DOHH2 (cell line): ENCODE data around the gene C12orf42.

Experiments used
- H3F3A ChIP-seq: fragments of 200-600 bp; sonication (generic), shearing (Covaris generic); 2 replicates; pipeline ENCODE4 v1.6.0; 2016; ENCODE audit warnings: antibody characterized with exemption, mild to moderate bottlenecking; ENCODE audit not compliant: control insufficient read depth, insufficient read depth
- H3K27ac ChIP-seq: fragments of 200-600 bp; sonication (generic); 2 replicates; pipeline ENCODE4 v1.5.1; 2014; ENCODE audit warnings: low read depth, mild to moderate bottlenecking, low read length, moderate library complexity
- H3K27me3 ChIP-seq: fragments of 200-600 bp; sonication (generic); 2 replicates; pipeline ENCODE4 v1.6.1; 2014; ENCODE audit warnings: mild to moderate bottlenecking, low read length, mixed read lengths; ENCODE audit not compliant: control insufficient read depth
- H3K36me3 ChIP-seq: fragments of 200-600 bp; sonication (generic); 2 replicates; pipeline ENCODE4 v1.6.1; 2014; ENCODE audit warnings: mild to moderate bottlenecking, low read length, moderate library complexity, mixed read lengths; ENCODE audit not compliant: control insufficient read depth
- H3K4me1 ChIP-seq: fragments of 200-600 bp; sonication (generic); 2 replicates; pipeline ENCODE4 v1.6.1; 2014; ENCODE audit warnings: mild to moderate bottlenecking, low read length, mixed read lengths; ENCODE audit not compliant: control insufficient read depth
- H3K4me2 ChIP-seq: fragments of 200-600 bp; sonication (generic); 2 replicates; pipeline ENCODE4 v1.6.0; 2014; ENCODE audit warnings: mild to moderate bottlenecking, low read length, moderate library complexity
- H3K4me3 ChIP-seq: fragments of 200-600 bp; sonication (generic); 2 replicates; pipeline ENCODE4 v1.5.1; 2014; ENCODE audit warnings: mild to moderate bottlenecking, low read length, mixed read lengths
- H3K79me2 ChIP-seq: fragments of 200-600 bp; sonication (generic); 2 replicates; pipeline ENCODE4 v1.6.1; 2014; ENCODE audit warnings: mild to moderate bottlenecking, low read length, mixed read lengths; ENCODE audit not compliant: control insufficient read depth
- H3K9me2 ChIP-seq: fragments of 200-600 bp; sonication (generic); replicated peaks from 2 replicates; pipeline ENCODE4 v1.6.1; 2014; ENCODE audit warnings: mild to moderate bottlenecking, low read length, mixed read lengths; ENCODE audit not compliant: control insufficient read depth
- H3K9me3 ChIP-seq: fragments of 200-600 bp; sonication (generic); 2 replicates; pipeline ENCODE4 v1.6.1; 2014; ENCODE audit warnings: antibody characterized with exemption, low read length, mixed read lengths; ENCODE audit not compliant: control insufficient read depth, insufficient read depth
- H4K20me1 ChIP-seq: fragments of 200-600 bp; sonication (generic); 2 replicates; pipeline ENCODE4 v1.6.0; 2014; ENCODE audit warnings: low read depth, mild to moderate bottlenecking, antibody characterized with exemption, low read length, moderate library complexity; ENCODE audit not compliant: control insufficient read depth, insufficient read depth
- CTCF ChIP-seq: fragments of 200-600 bp; sonication (generic); IDR thresholded peaks from one replicate; pipeline ENCODE4 v1.5.1; 2014; ENCODE audit warnings: antibody characterized with exemption, mild to moderate bottlenecking, low read depth, low read length; ENCODE audit not compliant: poor library complexity, severe bottlenecking
- EZH2phosphoT487 ChIP-seq: fragments of 200-600 bp; sonication (generic); IDR thresholded peaks from 2 replicates; pipeline ENCODE4 v1.6.1; 2017; ENCODE audit warnings: borderline replicate concordance, mild to moderate bottlenecking, antibody characterized with exemption, low read length, moderate library complexity, mixed read lengths

C12orf42 gene

GRCh38 chr12:103519632-103520031 is 23.9 kb upstream of the C12orf42 start:
- H3K4me2 ChIP-seq = no peak overlapping the region
- no peaks in the 10 kb centered on the region for H3K36me3 ChIP-seq
- no peaks in the 10 kb centered on the region for H4K20me1 ChIP-seq
- H3K79me2 ChIP-seq = no peaks in the 10 kb centered on the region
- H3K4me1 ChIP-seq = no peaks in the 10 kb centered on the region
- no peaks in the 10 kb centered on the region for H3K9me2 ChIP-seq
- TF ChIP-seq CTCF (no peak), EZH2phosphoT487 (no peak)
- H3F3A ChIP-seq = no peaks in the 10 kb centered on the region
- no peaks in the 10 kb centered on the region for H3K27me3 ChIP-seq
- H3K9me3 ChIP-seq = no peaks in the 10 kb centered on the region
- no peak overlapping the region for H3K27ac ChIP-seq
- H3K4me3 ChIP-seq = no peak overlapping the region

GRCh38 chr12:103518899-103519298 is 23.1 kb upstream of the C12orf42 start:
- no peaks in the 10 kb centered on the region for H3K79me2 ChIP-seq

DNA sequence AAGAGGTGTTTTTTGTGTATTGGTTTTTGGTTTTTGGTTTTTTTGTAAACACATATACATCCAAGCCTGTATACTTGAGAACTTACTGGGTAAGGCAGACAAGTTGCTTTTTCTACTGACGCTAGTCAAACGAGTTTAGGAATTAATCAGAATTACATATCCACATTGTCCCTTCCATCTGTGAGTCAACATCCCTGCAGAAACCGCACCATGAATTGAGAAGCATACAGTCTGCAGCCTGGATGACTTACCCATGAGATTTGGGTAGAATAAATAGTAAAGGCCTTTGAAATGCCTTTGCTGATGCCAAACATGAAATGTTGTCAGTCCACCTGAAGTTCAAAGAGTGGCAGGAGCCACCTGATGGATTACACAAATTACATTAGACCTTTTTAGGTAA is 21.4 kb upstream of the C12orf42 start:
- Histone ChIP-seq H3K27me3 (no peaks in the 10 kb centered on the region), H3K27ac (no peak overlapping the region), H4K20me1 (no peaks in the 10 kb centered on the region), H3K4me1 (no peaks in the 10 kb centered on the region), H3K79me2 (no peaks in the 10 kb centered on the region), H3K36me3 (no peaks in the 10 kb centered on the region), H3K4me2 (no peak overlapping the region), H3K4me3 (no peak overlapping the region), H3K9me3 (no peaks in the 10 kb centered on the region), H3K9me2 (no peaks in the 10 kb centered on the region), H3F3A (no peaks in the 10 kb centered on the region)
- no peak for TF ChIP-seq EZH2phosphoT487
- no peak for TF ChIP-seq CTCF

More at GRCh38 chr12:103518899-103519298, 23.1 kb upstream of the C12orf42 start:
- Histone ChIP-seq H3F3A (no peaks in the 10 kb centered on the region), H3K4me1 (no peaks in the 10 kb centered on the region), H3K27me3 (no peaks in the 10 kb centered on the region), H3K9me2 (no peaks in the 10 kb centered on the region), H3K36me3 (no peaks in the 10 kb centered on the region), H3K4me3 (no peak overlapping the region), H3K4me2 (no peak overlapping the region), H4K20me1 (no peaks in the 10 kb centered on the region), H3K27ac (no peak overlapping the region), H3K9me3 (no peaks in the 10 kb centered on the region)
- TF ChIP-seq CTCF (no peak), EZH2phosphoT487 (no peak)

- H3K4me1 ChIP-seq = no peaks in the 10 kb centered on the region
- no peak overlapping the region for H3K4me3 ChIP-seq
- H3K27me3 ChIP-seq = no peaks in the 10 kb centered on the region
- no peaks in the 10 kb centered on the region for H3K9me3 ChIP-seq
- no peak overlapping the region for H3K27ac ChIP-seq
- no peak for TF ChIP-seq CTCF
- TF ChIP-seq EZH2phosphoT487 = no peak
- no peaks in the 10 kb centered on the region for H3K9me2 ChIP-seq
- H3F3A ChIP-seq = no peaks in the 10 kb centered on the region
- H3K36me3 ChIP-seq = no peaks in the 10 kb centered on the region
- no peaks in the 10 kb centered on the region for H3K79me2 ChIP-seq
- no peak overlapping the region for H3K4me2 ChIP-seq
- H4K20me1 ChIP-seq = no peaks in the 10 kb centered on the region
Observed at GRCh38 chr12:103515341-103515740, 19.6 kb upstream of the C12orf42 start.
